NCI-H2107 (cell line): ENCODE data around the gene ERI2.
"Not testable (repeated sequence)": the region's sequence is repeated elsewhere in the genome, so short reads cannot be mapped to it uniquely, and the experiment has no call there.

Experiments used
- DNase-seq: peaks from one replicate; lab custom pipeline; 2025; lab: John Stamatoyannopoulos, UW

ERI2 gene

DNA sequence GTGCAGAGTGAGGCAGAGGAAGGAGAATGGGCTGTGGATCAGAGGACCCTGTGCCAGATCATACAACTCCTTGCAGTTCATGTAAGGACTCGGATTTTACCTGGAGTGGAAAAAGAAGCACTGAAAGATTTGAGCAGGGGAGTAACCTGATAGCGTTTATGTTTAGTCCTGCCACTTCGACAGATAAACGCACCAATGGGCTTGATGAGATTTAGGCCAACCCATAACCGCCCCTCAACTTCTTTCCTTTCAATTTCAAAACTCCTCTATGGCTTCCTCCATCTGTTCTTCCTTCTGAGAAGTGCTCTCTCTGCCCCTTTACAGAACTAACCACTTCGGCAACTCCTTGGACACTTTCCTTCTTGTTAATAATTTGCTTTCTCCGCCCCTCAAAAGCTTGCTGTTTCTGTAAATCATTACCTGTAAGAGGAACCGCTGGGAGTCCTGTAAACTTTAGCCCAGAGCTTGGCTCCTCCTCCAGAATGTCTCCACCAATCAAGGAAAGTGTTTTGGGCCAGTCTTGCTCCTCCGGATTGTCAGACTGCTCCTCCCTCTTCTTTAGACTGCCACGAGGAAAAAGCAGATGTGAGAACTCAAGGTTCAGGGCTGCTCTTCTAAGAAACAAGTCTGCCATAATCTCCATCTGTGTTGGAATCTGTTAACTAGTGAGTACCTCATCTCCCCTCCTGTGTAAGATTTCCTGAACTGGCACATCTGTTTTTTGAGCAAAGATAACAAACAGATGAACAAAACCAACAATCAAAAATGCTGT lies 42.6 kb downstream of the ERI2 start, which contains the start of gene ACSM3:
TSS of gene ACSM3 (plus strand) at position 554 of the 772 bp plus-strand sequence. CDS start 6,021 bp downstream, outside the sequence.
- DNase-seq = no peak

DNA sequence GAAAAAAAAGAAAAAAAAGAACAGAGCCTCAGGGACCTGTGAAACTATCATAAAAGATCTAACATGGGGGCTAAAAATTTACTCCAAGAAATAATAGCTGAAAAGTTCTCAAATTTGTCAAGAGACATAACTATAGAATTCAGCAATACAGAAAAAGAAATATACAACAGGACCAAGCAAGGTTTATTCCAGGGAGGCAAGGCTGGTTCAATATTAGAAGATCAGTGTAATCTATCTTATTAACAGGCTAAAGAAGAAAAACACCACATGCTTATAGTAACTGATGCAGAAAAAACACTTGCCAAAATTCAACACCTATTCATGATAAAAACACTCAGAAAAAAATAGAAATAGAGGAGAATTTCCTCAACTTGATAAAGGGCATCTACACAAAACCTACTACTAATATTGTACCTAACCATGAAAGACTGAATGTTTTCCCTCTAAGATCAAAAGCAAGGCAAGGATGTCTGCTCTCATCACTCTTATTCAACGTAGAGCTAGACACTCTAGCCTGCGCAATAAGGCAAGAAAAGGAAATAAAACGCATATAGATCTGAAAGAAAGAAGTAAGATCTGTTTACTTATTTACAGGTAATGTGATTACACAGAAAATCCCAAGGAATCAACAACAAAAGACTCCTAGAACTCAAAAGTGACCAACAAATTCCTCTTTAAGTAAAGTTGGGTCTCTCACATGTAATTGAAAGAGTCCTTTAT lies 43.7 kb downstream of the ERI2 start:
- no peak for DNase-seq

DNA sequence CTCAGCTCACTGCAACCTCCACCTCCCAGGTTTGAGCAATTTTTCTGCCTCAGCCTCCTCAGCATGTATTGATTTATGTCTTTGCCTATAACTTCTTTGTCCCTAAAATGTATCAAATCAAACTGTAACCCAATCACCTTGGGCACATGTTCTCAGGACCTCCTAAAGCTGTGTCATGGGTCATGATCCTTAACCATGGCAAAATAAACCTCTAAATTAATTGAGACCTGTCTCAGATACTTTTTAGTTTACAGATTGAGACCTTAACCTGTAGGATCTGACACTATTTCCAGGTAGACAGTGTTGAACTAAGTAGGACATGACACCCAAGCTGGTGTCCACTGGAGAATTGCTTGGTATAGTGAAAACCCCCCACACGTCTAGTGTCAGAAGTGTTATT lies 45.1 kb downstream of the ERI2 start:
- DNase-seq = no peak

DNA sequence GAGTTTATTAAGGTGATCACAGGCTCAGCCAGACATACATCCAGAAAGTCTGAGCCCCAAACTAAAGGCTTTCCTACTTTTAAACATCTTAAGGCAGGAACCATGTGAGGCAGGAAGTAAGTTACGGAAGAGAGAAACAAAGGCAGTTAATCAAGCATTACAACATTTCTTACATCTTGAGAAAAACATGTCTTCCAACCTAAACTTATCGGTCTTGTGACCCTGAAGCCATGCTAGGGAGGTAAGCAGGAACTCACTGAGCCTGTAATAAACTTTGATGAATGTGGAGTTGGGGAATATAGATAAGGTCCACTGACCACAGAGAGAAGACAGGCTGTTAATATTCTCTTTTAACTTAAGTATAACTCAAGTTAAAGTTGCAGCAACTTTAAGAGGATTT lies 45.9 kb downstream of the ERI2 start:
- no peak for DNase-seq

DNA sequence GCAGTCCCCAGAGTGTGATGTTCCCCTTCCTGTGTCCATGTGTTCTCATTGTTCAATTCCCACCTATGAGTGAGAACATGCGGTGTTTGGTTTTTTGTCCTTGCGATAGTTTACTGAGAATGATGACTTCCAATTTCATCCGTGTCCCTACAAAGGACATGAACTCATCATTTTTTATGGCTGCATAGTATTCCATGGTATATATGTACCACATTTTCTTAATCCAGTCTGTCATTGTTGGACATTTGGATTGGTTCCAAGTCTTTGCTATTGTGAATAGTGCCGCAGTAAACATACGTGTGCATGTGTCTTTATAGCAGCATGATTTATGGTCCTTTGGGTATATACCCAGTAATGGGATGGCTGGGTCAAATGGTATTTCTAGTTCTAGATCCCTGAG lies 50.5 kb downstream of the ERI2 start:
- not testable (repeated sequence) for DNase-seq

DNA sequence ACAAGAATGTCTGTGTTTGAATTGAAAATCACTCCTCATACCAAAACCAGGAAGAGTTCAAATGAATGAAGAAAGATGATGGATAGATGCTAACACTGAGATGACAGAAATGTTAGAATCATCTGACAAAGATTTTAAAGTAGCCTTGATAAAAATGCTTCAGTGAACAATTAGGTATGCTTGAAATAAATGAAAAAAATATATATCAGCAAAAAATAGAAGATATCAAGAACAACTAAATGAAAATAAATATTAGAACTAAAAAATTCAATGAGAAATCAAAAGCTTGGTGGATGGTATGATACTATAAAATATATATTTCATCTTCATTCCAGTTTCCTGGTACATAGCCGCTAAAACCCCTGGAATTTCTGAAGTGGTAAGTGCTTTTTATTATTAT lies 51.0 kb downstream of the ERI2 start:
- no peak for DNase-seq

DNA sequence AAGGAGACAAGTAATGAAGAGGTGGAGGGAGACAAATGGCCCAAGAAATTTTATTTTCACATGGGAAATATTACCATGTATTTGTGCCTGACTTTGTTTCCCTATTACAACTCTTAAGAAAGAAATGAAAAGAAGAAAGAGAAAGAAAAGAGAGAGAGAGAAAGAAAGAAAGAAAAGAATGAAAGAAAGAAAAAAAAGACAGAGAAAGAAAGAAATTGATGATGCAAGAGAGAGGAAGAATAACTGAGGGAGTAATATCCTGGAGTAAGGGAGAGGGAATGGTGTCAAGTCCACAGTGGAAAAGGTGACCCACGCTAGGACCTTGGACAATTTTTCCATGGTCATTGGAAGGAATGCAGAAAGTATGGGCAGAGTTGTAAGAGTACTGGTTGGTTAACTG lies 52.5 kb downstream of the ERI2 start:
- DNase-seq = no peak

DNA sequence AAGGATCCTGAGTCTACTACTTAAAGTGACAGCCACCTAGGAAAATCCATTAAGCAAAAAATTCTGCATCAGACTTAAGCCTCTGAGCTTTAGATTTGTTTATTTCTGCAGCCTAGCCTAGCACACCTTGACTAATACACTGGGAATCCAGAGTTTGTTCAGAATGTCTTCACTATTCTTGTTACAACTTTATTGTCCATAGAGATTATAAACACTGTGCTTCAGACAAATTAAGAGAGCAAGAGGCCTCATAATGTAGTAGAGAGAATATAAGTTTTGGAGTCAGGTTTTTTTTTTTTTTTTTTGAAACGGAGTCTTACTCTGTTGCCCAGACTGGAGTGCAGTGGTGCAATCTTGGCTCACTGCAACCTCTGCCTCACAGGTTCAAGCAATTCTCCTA lies 55.7 kb downstream of the ERI2 start:
- DNase-seq = no peak

DNA sequence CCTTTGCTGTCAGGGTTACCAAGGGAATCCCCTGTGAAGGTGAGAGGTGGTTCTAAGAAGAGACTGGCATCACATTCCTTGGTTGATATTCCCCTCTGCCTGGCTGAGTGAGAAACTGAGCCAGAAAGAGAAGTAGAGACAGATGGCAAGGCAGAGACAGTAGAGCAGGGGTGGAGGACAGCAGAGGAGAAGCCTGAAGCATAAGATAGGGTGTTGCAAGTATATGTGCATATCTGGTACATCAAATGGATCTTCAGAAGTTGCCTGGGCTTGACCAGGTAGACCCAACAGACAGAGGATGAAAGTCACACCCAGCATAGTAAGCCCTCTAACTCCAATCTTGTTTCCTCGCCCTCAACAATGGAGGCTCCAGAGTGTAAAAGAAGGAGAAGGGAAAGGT lies 56.8 kb downstream of the ERI2 start:
- DNase-seq = no peak

DNA sequence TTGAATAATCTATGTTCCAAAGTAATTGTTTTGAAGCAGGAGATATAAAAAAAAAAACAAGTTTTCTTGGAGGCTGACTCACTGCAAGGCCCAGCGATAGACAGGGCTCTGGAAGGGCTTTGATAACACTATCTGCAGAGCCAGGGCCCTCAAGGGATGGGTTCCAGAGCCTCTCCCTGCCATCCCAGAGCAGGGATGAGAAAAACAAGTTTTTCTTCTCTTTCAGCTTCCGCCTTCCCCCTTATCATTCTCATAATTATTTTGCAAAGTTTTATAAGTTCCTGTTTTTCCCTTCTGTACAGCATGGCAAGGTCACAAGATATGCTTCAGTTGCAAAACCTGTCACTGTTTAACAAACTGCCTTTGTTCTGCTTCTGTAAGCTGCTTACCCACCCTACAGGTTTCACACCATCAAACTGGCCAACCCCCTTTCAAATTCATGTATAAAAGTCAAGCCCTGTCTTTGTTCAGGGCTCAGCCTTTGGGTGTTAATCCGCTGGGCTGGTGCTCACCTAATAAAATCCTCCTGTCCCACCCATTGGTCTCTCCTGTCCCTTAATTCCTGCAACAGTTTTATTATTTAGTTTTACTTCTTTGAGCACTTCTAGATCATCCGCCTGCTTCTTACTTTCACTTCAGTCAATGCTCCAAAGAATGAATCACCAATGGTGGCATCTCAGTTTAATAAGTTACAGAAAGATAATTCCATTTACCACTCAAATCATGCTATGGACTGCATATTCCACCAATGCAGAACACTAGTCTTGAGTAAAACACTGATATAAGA lies 59.0 kb downstream of the ERI2 start:
- no peak for DNase-seq

DNA sequence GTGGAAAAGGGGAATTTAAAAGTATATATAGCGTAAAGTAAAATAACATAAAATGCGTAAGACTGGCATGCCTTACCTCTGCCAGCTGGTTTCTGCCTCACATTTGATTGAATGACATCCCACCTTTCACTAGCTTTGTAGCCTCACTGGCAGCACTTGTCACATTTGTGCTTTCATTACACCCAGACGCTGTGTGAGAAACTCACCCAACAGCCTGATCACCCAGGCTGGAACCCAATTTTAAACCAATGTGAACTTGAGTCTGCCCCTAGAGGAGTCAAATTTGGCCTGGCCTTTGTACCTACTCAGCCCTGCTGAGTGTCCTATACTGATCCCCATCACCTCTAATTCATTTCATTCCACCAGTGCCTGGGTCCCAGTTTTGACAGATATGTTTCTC lies 59.8 kb downstream of the ERI2 start:
- DNase-seq = no peak
